HG03571 (cell line): ENCODE measurements around the gene DDX18.
A peak's percentile ranks its signal among the peaks of the same experiment; 100 is the strongest.
"Not testable (repeated sequence)": the region's sequence is repeated elsewhere in the genome, so short reads cannot be mapped to it uniquely, and the experiment has no call there.

ENCODE experiments used
- ATAC-seq: cut with Tn5 transposase; IDR thresholded peaks from one replicate; pipeline ENCODE4 v1.9.1; 2021; ENCODE audit not compliant: unreplicated experiment

DDX18 gene

DNA sequence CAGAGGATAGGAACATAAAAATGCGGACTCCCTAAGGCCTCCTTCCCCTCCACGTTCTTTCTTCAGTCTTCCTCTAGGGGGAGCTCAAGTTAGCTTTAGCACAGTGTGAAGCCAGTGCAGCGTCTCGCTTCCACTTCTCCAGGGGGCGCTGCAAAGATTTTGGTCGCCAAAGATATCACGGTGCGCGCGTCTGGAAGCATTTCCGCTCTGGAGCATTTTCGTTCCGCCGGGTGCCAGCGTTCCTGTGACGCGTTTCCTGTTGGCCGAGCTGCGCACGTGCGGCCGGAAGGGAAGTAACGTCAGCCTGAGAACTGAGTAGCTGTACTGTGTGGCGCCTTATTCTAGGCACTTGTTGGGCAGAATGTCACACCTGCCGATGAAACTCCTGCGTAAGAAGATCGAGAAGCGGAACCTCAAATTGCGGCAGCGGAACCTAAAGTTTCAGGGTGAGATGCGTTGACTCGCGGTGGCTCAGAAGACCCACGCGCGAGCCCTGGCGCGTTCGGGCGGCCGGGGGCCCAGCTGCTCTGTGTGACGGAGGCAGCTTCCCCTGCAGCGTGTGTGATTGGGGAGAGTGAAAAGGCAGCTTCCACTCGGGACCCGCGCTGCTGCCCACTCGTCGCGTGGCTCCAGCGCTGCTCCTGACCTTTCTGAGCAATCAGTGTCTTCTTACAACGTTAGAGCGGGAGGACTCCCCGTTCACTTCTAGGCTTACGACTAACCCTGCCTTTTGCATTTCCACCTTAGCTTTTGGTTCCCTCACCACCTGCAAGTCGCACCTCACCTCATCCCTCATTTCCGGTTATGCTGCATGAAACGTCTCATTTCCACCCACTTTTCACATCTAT lies at the start of gene DDX18:
Gene DDX18 (plus strand): TSS at position 275 of the 848 bp plus-strand sequence. CDS start 87 bp downstream, at position 362.
- ATAC-seq = peak; percentile 95

DNA sequence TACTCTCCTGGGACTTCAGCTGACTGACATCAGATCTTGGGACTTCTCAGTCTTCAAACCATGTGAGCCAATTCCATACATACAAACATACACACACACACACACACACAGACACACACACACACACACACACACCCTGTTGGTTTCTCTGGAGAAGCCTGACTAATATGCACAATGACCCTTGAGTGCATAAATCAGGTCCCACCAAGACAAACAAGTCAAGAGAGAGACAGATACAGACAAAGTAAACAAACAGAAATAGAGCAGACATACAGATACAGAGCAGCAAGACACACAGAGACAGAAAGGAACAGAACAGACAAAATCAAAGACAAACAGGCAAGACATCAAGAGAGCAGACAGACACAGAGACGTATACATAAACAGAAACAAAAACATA lies 43.8 kb upstream of the DDX18 start:
- ATAC-seq = no peak

DNA sequence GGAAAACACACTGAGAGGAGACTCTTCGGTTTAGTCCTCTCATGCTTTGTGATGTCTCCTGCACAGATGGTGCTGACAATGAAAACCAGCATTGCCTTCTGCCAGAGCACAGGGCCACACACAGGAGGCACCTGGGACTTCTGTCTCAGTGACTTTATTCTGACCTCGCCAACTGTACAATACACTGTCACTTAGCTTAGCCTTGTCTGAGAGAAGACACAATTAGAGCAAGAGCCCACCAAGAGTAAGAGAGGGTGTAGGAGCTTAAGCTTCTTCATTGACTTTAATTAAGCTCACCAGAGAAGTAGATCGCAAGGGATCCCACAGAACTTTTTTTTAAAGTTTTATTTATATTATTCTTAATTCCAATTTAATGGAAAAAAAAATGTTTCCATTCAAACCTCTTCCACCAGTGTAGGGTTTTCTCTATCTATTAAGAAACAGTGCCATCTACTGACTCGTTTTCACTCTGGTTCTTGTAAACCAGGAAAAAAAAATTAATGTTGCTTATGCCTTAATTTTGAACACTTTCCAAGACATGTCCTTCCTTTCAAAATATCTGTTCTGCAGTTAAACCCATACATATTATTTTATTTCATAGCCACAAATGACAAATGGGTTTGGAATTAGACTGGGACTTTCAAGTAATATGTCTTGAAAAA lies 42.4 kb upstream of the DDX18 start:
- no peak for ATAC-seq

DNA sequence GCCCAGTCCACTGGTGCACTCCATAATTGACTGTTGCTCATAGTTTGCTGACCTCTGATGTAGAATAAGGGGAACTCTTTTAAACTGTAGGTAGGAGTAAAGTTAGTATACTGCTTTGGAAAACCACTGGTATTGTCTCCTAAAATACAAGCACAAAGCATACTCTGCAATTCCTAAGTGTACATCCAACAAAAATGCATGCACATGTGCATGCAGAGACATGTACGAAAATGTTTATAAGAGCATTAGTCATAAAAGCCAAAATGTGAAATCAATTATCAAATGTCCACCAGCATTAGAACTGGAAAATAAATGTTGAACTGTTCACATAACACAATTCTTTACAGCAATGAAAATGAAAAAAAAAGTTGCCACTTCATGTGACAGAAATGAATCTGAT lies 39.8 kb upstream of the DDX18 start:
- no peak for ATAC-seq

DNA sequence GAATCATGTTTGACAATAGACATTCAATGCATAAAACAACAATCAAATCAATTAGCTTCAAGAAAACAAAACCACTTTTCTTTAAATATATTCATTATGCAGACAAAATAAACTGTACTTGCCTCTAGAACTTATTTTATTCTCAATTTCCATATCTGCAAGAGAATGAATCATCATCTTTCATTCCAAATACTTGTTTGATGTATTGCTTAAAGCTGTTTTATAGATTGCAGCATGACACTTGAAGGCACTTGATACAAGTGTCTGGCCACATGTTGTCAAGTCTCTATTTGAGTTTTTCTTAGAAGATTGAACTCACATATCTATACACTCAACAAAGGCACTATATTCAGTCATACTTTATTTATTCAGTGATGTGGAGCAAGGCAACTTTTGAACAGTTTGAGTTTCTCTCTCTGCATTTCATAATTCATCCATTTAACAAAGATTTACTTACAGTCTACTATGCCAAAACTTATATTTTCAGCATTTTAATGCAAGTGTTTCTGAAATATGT lies 38.7 kb upstream of the DDX18 start:
- ATAC-seq = no peak

DNA sequence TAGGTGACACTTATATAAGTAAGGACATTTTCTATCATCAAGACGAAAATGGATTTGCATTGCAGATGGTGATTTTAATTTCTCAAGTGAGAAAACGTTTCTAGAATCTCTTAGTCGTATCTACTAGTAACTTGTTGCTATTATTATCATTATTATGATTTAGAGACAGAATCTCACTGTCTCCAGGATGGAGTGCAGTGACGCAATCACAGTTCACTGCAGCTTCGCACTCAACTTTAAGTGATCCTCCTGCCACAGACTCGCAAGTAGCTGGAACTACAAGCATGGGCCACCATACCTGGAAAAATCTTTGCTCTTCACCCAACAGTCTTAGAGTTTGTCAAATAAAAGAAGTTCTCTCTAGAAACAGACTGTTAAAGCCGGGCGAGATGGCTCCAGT lies 37.6 kb upstream of the DDX18 start:
- no peak for ATAC-seq

DNA sequence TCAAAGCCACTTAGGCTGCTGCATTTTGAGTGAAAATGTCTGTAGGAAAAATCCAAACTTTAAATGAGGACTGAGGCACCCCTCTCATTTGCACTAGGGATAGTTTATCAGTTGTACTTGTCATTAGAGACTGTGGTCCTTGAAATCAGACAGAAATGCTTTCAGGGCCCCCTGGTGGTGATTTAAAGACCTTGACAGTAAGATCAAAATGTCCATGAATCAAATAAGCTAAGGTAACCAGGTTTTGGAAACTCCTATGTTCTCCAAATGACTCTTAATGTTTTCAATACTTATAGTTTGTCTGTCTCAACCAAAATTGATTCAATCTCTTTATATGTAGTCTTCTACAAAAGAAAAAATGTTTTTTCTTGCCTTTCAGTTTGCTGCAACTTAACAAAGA lies 28.8 kb upstream of the DDX18 start:
- peak; percentile 59 for ATAC-seq

DNA sequence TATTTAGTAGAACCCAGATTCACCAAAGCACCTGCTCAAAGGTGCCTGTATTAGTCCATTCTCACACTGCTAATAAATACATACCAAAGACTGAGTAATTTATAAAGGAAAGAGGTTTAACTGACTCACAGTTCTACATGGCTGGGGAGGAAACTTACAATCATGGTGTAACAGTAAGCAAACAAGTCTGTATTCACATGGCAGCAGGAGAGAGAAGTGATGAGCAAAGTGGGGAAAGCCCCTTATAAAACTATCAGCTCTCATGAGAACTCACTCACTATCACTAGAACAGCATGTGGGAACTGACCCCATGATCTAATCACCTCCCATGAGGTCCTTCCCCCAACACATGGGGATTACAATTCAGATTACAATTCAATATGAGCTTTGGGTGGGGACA lies 28.0 kb upstream of the DDX18 start:
- ATAC-seq = no peak

DNA sequence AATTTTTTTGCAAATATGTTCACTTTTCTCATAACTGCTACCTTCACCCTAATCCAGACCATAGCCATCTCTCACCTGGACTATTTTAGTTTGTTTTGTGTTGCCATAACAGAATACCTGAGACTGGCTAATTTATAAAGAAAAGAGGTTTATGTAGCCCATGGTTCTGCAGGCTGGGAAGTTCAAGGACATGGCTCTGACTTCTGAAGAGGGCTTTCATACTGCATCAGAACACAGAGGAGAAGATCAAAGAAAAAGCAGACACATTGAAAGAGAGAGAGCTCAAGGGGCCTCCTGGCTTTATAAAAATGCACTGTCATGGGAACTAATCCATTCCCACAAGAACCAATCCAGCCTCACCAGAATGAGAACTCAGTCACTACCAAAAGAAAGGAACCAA lies 25.0 kb upstream of the DDX18 start:
- no peak for ATAC-seq

DNA sequence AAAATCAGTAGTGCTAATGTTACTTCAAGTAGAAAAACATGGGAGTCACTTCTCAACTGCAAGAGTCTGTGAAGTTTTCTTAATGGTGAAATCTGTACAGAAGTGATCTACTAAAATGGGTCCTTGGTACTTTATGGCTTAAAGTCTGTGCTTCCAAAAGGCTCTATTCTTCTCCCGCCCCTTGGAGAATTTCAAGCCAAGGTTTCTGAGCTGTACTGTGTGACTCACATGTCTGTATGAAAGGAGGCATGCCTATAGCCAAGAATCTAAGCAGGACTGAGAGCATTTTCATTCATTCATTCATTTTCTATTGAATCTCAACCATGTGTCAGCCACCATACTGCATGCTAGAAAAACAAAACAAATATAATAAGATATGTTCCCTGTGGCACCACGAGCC lies 19.8 kb upstream of the DDX18 start:
- no peak for ATAC-seq

DNA sequence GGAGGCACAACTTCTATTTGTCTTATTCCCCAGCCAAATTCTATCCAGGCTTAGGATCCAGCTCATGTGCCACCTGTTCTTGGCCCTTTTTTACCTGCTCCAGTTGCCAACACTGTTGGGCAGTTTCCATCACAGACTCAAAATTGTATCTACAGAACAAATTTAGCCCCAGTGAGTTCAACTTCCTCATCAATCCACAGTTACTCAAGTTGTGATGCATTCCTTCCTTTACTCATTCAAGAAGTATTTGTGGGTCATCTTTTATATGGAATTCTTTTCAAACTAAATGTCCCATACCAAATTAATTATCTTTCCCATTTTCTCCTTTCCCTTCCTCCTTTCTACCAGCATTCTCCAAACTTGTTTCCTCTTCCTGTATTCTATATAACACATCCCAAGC lies 12.7 kb upstream of the DDX18 start:
- no peak for ATAC-seq

DNA sequence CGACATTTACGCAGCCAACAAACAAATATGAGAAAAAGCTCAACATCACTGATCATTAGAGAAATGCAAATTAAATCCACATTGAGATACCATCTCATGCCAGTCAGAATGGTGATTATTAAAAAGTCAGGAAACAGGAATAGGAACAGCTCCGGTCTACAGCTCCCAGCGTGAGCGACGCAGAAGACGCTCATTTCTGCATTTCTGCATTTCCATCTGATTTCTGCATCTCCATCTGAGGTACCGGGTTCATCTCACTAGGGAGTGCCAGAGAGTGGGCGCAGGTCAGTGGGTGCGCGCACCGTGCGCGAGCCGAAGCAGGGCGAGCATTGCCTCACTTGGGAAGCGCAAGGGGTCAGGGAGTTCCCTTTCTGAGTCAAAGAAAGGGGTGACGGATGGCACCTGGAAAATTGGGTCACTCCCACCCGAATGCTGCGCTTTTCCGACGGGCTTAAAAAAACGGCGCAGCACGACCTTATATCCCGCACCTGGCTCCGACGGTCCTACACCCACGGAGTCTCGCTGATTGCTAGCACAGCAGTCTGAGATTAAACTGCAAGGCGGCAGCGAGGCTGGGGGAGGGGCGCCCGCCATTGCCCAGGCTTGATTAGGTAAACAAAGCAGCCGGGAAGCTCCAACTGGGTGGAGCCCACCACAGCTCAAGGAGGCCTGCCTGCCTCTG lies 10.7 kb upstream of the DDX18 start:
- not testable (repeated sequence) for ATAC-seq

DNA sequence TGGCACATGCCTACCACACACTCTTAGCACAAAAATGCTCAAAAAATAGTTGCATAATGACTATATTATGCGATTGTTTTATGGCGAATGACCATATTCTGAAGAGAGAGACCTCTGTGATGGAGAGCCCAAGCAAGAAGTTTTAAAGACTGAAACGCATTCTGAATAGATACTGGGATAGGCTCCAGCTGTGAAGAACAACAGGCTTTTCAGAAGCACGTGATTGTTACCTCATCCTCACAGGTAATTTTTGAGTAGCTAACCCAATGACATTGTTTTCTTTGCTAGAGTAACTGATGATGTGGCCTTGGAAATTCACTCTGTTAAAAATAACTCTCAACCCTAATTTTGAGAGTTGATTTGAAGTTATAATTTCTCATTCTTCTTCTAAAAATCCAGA lies 2.0 kb upstream of the DDX18 start:
- no peak for ATAC-seq

DNA sequence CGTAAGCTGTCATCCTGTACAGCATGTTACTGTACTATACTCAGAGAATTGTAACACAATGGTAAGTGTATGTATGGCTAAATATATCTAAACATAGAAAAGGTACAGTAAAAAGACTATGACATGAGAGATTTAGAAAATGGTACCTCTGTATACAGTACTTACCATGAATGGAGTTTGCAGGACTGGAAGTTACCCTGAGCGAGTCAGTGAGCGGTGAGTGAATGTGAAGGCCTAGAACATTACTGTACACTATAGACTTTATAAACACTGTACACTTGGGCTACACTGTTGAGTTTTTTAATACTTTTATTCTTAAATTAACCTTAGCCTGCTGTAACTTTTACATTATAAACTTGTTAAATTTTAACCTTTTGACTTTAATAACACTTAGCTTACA lies 1.5 kb downstream of the DDX18 start:
- ATAC-seq = no peak

DNA sequence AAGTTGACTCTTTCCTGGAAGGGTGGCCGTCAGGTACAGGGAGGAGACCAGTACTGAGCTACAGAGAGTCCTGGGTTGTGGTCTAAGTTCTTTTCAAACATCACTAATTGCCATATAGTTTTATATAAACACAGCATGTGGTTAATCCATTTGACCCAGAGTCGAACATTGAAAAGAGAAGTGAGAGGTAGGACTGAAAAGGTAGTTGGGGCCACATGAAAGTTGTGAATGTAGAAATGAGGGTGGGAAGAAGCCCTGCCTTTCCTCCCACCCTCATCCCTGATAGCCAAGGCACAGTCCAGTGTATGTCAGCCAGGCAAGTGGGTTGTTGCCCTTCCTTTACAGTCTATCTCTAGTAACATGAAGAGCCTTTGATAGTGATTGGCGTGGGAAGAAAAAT lies 4.4 kb downstream of the DDX18 start:
- ATAC-seq = no peak

DNA sequence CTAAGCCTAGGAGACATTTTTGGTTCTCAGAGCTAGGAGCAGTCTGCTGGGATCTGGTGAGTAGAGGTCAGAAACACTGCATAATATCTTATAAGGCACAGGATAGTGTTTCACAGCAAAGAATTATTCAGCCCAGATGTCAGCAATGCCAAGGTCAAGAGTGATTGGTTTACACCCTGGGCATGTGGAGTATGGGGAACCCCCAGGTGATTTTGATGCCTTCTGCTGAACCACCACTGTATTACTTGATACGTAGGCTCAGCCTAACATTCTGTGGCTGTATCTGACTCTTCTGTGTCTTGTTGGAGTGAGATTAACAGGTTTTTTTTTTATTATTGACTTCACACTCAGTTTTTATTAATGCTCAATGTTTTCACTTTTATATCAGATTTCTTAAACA lies 6.0 kb downstream of the DDX18 start:
- ATAC-seq = no peak

DNA sequence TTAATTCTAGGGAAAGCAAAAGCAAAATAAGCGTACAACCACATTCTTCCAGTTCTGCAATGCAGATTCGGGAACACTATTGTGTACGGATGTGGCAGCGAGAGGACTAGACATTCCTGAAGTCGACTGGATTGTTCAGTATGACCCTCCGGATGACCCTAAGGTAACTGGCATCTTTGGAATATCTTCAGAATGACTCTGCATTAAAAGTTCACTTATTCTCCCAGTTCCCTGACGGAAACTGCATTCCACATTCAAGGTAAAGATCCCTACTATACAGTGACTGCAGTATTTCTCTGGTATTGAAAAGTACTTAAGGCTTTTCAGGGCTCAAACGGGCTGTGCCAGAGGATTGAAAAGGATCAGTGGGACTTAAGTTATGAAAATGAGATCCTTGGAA lies 10.9 kb downstream of the DDX18 start:
- no peak for ATAC-seq

DNA sequence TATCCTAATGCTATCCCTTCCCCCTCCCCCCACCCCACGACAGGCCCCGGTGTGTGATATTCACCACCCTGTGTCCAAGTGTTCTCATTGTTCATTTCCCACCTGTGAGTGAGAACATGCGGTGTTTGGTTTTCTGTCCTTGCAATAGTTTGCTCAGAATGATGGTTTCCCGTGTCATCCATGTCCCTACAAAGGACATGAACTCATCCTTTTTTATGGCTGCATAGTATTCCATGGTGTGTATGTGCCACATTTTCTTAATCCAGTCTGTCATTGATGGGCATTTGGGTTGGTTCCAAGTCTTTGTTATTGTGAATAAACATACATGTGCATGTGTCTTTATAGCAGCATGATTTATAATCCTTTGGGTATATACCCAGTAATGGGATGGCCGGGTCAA lies 13.0 kb downstream of the DDX18 start:
- not testable (repeated sequence) for ATAC-seq

DNA sequence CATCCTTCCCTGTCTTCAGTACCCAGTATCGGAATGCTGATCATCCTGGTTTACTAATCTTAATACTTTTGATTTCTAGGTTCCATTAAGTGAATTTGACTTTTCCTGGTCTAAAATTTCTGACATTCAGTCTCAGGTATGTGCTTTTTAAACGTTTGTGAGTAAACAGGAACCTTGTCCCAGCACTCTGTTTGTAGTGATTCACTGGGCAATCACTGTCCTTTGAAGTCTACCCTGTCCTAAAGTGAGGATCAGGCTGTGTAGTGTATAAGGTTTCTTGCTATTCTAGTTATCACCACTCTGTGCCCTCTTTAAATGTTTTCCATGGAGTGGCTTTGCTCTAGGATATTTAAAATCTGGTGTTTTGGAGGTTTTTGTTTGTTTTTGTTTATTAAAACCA lies 14.4 kb downstream of the DDX18 start:
- no peak for ATAC-seq

DNA sequence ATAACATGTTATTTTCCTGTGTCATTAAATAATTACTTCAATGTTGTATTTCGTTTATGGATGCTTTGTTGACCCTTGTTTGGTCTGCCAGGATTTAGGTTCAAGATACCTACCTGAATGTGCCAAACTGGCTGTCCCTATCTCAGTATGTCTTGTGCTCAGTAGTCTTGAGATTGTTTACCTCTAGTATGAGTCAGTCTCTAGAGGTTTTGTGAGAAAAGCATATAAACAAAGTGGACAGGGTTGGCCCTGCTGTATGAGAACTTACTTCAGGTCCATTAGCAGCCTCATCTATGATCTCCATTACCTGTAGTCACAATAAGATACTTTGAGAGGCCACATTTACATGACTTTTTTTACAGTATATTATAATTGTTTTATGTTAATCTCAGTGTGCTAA lies 17.8 kb downstream of the DDX18 start:
- ATAC-seq = no peak

DNA sequence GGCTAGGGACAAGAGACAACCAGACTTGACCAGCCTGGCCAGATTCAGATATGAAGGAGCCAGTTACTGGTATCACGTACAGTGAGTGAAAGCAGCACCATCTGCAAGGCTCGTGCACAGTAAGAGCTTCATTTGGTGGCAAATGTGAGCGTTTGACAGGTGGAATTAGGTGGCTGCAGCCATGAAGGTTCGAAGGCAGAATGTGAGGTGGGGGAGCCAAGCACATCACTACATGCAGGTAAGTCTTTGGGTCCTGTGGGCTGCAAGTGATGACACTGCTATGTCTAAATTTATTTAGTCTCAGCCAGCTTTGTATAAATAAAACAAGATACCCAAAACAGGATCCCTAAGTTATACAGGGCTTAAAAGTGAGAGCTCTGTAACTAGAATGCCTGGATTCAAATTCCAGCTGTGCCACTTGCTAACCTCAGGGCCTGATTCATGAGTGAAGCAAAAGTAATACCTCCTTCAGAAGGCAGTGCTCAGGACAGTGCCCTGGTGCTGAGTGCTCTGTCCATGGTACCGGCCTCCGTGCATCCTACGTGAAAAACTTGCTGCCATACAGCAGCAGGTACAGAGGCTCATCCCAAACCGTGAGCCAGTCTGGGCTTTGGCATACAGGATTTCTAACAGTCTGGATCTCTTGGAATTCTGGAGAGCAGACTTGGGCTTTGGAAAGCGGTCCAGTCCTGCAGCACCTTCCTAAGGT lies 18.6 kb downstream of the DDX18 start:
- ATAC-seq = no peak
